Measurements from ENCODE around the gene CYLD. TPM values are rescaled to one million over a fixed set of nuclear protein-coding genes. Genes with fewer than 3 reads are reported as not detected.

Gene CYLD
- total RNA-seq, 1 donor, result 61.9 TPM

DNA sequence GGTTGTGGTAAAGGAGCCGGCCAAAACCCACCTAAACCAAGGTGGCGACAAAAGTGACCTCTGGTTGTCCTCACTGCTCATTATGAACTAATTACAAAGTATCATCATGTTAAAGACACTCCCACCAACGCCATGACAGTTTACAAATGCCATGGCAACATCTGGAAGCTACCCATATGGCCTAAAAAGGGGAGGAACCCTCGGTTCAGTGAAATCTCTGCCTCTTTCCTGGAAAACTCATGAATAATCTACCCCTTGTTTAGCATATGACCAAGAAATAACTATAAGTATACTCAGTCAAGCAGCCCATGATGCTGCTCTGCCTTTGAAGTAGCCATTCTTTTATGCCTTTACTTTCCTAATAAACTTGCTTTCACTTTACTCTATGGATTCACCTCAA is 72.2 kb downstream of the CYLD start:
- no peaks in the 10 kb centered on the region for H3K27me3 ChIP-seq (ENCODE audit: insufficient read depth, low read length)
- H3K79me2 ChIP-seq (ENCODE audit: insufficient read depth, low read length), result no peaks in the 10 kb centered on the region
- TF ChIP-seq CTCF (IDR thresholded peaks at IDR 0.05; ENCODE audit: extremely low read depth, low read depth, low read length), result no peak
- no peaks in the 10 kb centered on the region for H3K36me3 ChIP-seq (ENCODE audit: insufficient read depth, low read length)
- no peak overlapping the region for H2AFZ ChIP-seq (ENCODE audit: low read length)
- no peaks in the 10 kb centered on the region for H4K20me1 ChIP-seq (ENCODE audit: insufficient read depth, low read length)
- no peaks in the 10 kb centered on the region for H3K9me3 ChIP-seq (ENCODE audit: low read depth, low read length)
- H3K4me3 ChIP-seq (ENCODE audit: insufficient read depth, low read length), result no peak overlapping the region
- no peak overlapping the region for H3K27ac ChIP-seq (ENCODE audit: low read depth, low read length)
- no peaks in the 10 kb centered on the region for H3K4me1 ChIP-seq (ENCODE audit: insufficient read depth, low read length)
- DNase-seq (ENCODE audit: insufficient read length, low spot score, missing footprints), result no peak
- no peak overlapping the region for H3K4me2 ChIP-seq (ENCODE audit: insufficient read depth, low read length)

- no peak for TF ChIP-seq CTCF (IDR thresholded peaks at IDR 0.05; ENCODE audit: extremely low read depth, low read depth, low read length)
- Histone ChIP-seq H3K9me3 (ENCODE audit: low read depth, low read length) (no peaks in the 10 kb centered on the region), H3K4me1 (ENCODE audit: insufficient read depth, low read length) (no peaks in the 10 kb centered on the region), H3K36me3 (ENCODE audit: insufficient read depth, low read length) (no peaks in the 10 kb centered on the region), H3K4me2 (ENCODE audit: insufficient read depth, low read length) (no peak overlapping the region), H3K79me2 (ENCODE audit: insufficient read depth, low read length) (no peaks in the 10 kb centered on the region), H3K27me3 (ENCODE audit: insufficient read depth, low read length) (no peaks in the 10 kb centered on the region), H3K4me3 (ENCODE audit: insufficient read depth, low read length) (no peak overlapping the region), H2AFZ (ENCODE audit: low read length) (no peak overlapping the region), H4K20me1 (ENCODE audit: insufficient read depth, low read length) (no peaks in the 10 kb centered on the region), H3K27ac (ENCODE audit: low read depth, low read length) (no peak overlapping the region)
- no peak for DNase-seq (ENCODE audit: insufficient read length, low spot score, missing footprints)
These were observed 72.7 kb downstream of the CYLD start for GRCh38 chr16:50814541-50814940.

- H3K4me3 ChIP-seq (ENCODE audit: insufficient read depth, low read length), result no peak overlapping the region
- DNase-seq (ENCODE audit: insufficient read length, low spot score, missing footprints), result no peak
These were observed 73.5 kb downstream of the CYLD start for GRCh38 chr16:50815382-50815781.

DNA sequence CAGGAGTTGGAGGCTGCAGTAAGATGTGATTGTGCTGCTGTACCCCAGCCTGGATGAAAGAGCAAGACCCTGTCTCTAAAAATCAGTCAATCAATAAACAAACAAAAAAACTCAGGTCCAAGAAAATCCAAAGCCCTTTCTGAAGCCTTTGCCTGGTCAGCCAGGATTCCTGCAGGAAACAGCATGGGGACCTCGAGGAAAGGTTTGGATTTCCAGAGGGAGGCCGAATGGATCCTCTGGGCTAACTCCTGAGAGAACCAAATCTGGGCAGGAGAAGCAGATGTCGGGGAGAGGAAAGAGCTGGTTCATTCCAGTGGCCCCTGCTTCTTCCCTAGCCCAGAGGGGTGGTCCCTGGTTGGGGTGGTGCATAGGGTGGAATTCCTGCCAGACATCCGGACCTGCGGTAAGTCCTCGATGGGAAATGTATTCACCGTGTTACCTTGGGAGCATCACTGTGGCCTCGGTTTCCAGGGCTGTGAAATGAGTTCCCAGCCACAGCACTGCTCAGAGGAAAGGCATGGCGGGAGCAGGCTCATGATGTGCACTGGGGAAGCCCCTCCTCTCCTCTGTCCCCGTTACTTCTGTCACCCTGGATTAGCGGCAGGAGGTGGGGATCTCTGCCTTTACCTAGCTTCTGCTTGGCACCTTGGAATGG is 75.1 kb downstream of the CYLD start:
- no peak overlapping the region for H3K4me2 ChIP-seq (ENCODE audit: insufficient read depth, low read length)
- no peaks in the 10 kb centered on the region for H4K20me1 ChIP-seq (ENCODE audit: insufficient read depth, low read length)
- H3K36me3 ChIP-seq (ENCODE audit: insufficient read depth, low read length), result no peaks in the 10 kb centered on the region
- no peak overlapping the region for H3K27ac ChIP-seq (ENCODE audit: low read depth, low read length)
- no peaks in the 10 kb centered on the region for H3K27me3 ChIP-seq (ENCODE audit: insufficient read depth, low read length)
- TF ChIP-seq CTCF (IDR thresholded peaks at IDR 0.05; ENCODE audit: extremely low read depth, low read depth, low read length), result no peak
- no peak overlapping the region for H3K4me3 ChIP-seq (ENCODE audit: insufficient read depth, low read length)
- no peaks in the 10 kb centered on the region for H3K9me3 ChIP-seq (ENCODE audit: low read depth, low read length)
- H3K4me1 ChIP-seq (ENCODE audit: insufficient read depth, low read length), result no peaks in the 10 kb centered on the region
- H2AFZ ChIP-seq (ENCODE audit: low read length), result no peak overlapping the region
- H3K79me2 ChIP-seq (ENCODE audit: insufficient read depth, low read length), result no peaks in the 10 kb centered on the region
- DNase-seq (ENCODE audit: insufficient read length, low spot score, missing footprints), result no peak

More at GRCh38 chr16:50815382-50815781, 73.5 kb downstream of the CYLD start:
- Histone ChIP-seq H3K27me3 (ENCODE audit: insufficient read depth, low read length) (no peaks in the 10 kb centered on the region), H3K9me3 (ENCODE audit: low read depth, low read length) (no peaks in the 10 kb centered on the region), H2AFZ (ENCODE audit: low read length) (no peak overlapping the region), H3K27ac (ENCODE audit: low read depth, low read length) (no peak overlapping the region), H3K4me2 (ENCODE audit: insufficient read depth, low read length) (no peak overlapping the region), H4K20me1 (ENCODE audit: insufficient read depth, low read length) (no peaks in the 10 kb centered on the region), H3K79me2 (ENCODE audit: insufficient read depth, low read length) (no peaks in the 10 kb centered on the region), H3K4me1 (ENCODE audit: insufficient read depth, low read length) (no peaks in the 10 kb centered on the region), H3K36me3 (ENCODE audit: insufficient read depth, low read length) (no peaks in the 10 kb centered on the region)
- TF ChIP-seq CTCF (IDR thresholded peaks at IDR 0.05; ENCODE audit: extremely low read depth, low read depth, low read length), result no peak

Measured in osteoblast (primary cell).